Activated CD8-positive, alpha-beta memory T cell treated with anti-CD3 and anti-CD28 coated beads for 4 hours (primary cell): ENCODE measurements around the gene IGSF23.
"Not testable (repeated sequence)": the region's sequence is repeated elsewhere in the genome, so short reads cannot be mapped to it uniquely, and the experiment has no call there.

Experiments
- DNase-seq, 2 donors: peaks; one replicate each; pipeline ENCODE4 v3.0.0-alpha.2; 2020; ENCODE audit warnings: low read depth in 2 of 2

IGSF23 gene

GRCh38 chr19:44611812-44612295 lies 1.5 kb upstream of the IGSF23 start:
- no peak for DNase-seq

- no peak for DNase-seq
These were observed 950 bp downstream of the IGSF23 start for GRCh38 chr19:44614313-44614712.

- DNase-seq: no peak
These were observed 2.5 kb downstream of the IGSF23 start for GRCh38 chr19:44615863-44616247.

GRCh38 chr19:44617110-44617880 lies 3.9 kb downstream of the IGSF23 start:
- no peak for DNase-seq

GRCh38 chr19:44618640-44619357 lies 5.4 kb downstream of the IGSF23 start:
- DNase-seq: no peak

- no peak for DNase-seq
These were observed 7.3 kb downstream of the IGSF23 start for GRCh38 chr19:44620667-44621066.

- DNase-seq: no peak
These were observed 8.0 kb downstream of the IGSF23 start for GRCh38 chr19:44621367-44621766.

GRCh38 chr19:44623080-44623479 lies 9.7 kb downstream of the IGSF23 start:
- DNase-seq: no peak

GRCh38 chr19:44623626-44624025 lies 10.3 kb downstream of the IGSF23 start:
- no peak for DNase-seq

GRCh38 chr19:44624840-44625354 lies 11.5 kb downstream of the IGSF23 start:
- no peak for DNase-seq

- not testable (repeated sequence) for DNase-seq
These were observed 12.3 kb downstream of the IGSF23 start for GRCh38 chr19:44625637-44626036.

- DNase-seq: no peak
These were observed 12.8 kb downstream of the IGSF23 start for GRCh38 chr19:44626048-44626624.

GRCh38 chr19:44627631-44628030 lies 14.3 kb downstream of the IGSF23 start:
- no peak for DNase-seq

- DNase-seq: no peak
These were observed 15.4 kb downstream of the IGSF23 start for GRCh38 chr19:44628793-44629192.

GRCh38 chr19:44631611-44632010 lies 18.2 kb downstream of the IGSF23 start:
- DNase-seq: not testable (repeated sequence)

GRCh38 chr19:44634058-44634457 lies 20.7 kb downstream of the IGSF23 start:
- not testable (repeated sequence) for DNase-seq

GRCh38 chr19:44634785-44635184 lies 21.4 kb downstream of the IGSF23 start:
- no peak for DNase-seq

- DNase-seq: no peak
These were observed 22.4 kb downstream of the IGSF23 start for GRCh38 chr19:44635581-44636438.

- no peak for DNase-seq
These were observed 23.4 kb downstream of the IGSF23 start for GRCh38 chr19:44636439-44637389.

GRCh38 chr19:44637390-44637764 lies 24.0 kb downstream of the IGSF23 start:
- no peak for DNase-seq
